GM20000 (cell line): Measurements from ENCODE around the gene COX6B2.

Experiments used
- DNase-seq: peaks from one replicate; pipeline ENCODE4 v3.0.0; 2012; ENCODE audit warnings: low spot score
- CTCF ChIP-seq: IDR thresholded peaks from 2 replicates; pipeline ENCODE4 v1.5.1; 2012; ENCODE audit warnings: mild to moderate bottlenecking, control low read depth; ENCODE audit errors: extremely low read depth, missing control alignments

COX6B2 gene

GRCh38 chr19:55370305-55370988 lies 15.9 kb upstream of the COX6B2 start, which contains the start of gene IL11:
Gene IL11, minus strand, starts transcription at chr19:55370463. Its CDS starts 153 bp downstream, at chr19:55370310.
- TF ChIP-seq CTCF = no peak
- DNase-seq = no peak

GRCh38 chr19:55369653-55370304 lies 15.3 kb upstream of the COX6B2 start:
- DNase-seq = peak; percentile 72
- TF ChIP-seq CTCF = no peak

GRCh38 chr19:55368701-55369563 lies 14.4 kb upstream of the COX6B2 start:
- TF ChIP-seq CTCF = no peak

GRCh38 chr19:55368106-55368505 lies 13.6 kb upstream of the COX6B2 start:
- TF ChIP-seq CTCF = no peak
- no peak for DNase-seq

More at GRCh38 chr19:55368701-55369563, 14.4 kb upstream of the COX6B2 start:
- peak; percentile 69 for DNase-seq

GRCh38 chr19:55366790-55367189 lies 12.3 kb upstream of the COX6B2 start:
- DNase-seq = no peak
- TF ChIP-seq CTCF = no peak

GRCh38 chr19:55365964-55366363 lies 11.4 kb upstream of the COX6B2 start:
- no peak for DNase-seq
- TF ChIP-seq CTCF = no peak

GRCh38 chr19:55365245-55365644 lies 10.7 kb upstream of the COX6B2 start:
- DNase-seq = no peak
- no peak for TF ChIP-seq CTCF
